HG03060 (cell line): ENCODE results near the gene NRCAM.
"Not testable (repeated sequence)": the region's sequence is repeated elsewhere in the genome, so short reads cannot be mapped to it uniquely, and the experiment has no call there.

Experiments used
- ATAC-seq: cut with Tn5 transposase; IDR thresholded peaks from one replicate; pipeline ENCODE4 v1.9.1; 2021; ENCODE audit warnings: low read depth, moderate number of reproducible peaks; ENCODE audit not compliant: unreplicated experiment

The NRCAM gene

GRCh38 chr7:108259447-108259846 lies 196.8 kb downstream of the NRCAM start:
- not testable (repeated sequence) for ATAC-seq

GRCh38 chr7:108257954-108258353 lies 198.3 kb downstream of the NRCAM start:
- ATAC-seq: no peak

GRCh38 chr7:108254259-108254658 lies 202.0 kb downstream of the NRCAM start:
- no peak for ATAC-seq

GRCh38 chr7:108253275-108254044 lies 202.8 kb downstream of the NRCAM start:
- no peak for ATAC-seq

GRCh38 chr7:108252177-108252576 lies 204.1 kb downstream of the NRCAM start:
- ATAC-seq: no peak

- ATAC-seq: no peak
These were observed 204.5 kb downstream of the NRCAM start for GRCh38 chr7:108251700-108252099.

- no peak for ATAC-seq
These were observed 206.8 kb downstream of the NRCAM start for GRCh38 chr7:108249453-108249852.

GRCh38 chr7:108248821-108249220 lies 207.4 kb downstream of the NRCAM start:
- ATAC-seq: no peak

- ATAC-seq: no peak
These were observed 207.8 kb downstream of the NRCAM start for GRCh38 chr7:108248418-108248817.

- no peak for ATAC-seq
These were observed 208.6 kb downstream of the NRCAM start for GRCh38 chr7:108247614-108248013.

- ATAC-seq: peak; percentile 68
These were observed 209.9 kb downstream of the NRCAM start for GRCh38 chr7:108246227-108246837.

- no peak for ATAC-seq
These were observed 210.6 kb downstream of the NRCAM start for GRCh38 chr7:108245523-108246226.

GRCh38 chr7:108244110-108244509 lies 212.1 kb downstream of the NRCAM start:
- ATAC-seq: no peak

GRCh38 chr7:108239501-108240225 lies 216.6 kb downstream of the NRCAM start:
- ATAC-seq: no peak

- no peak for ATAC-seq
These were observed 219.4 kb downstream of the NRCAM start for GRCh38 chr7:108236681-108237415.

GRCh38 chr7:108235451-108236061 lies 220.7 kb downstream of the NRCAM start:
- no peak for ATAC-seq

- no peak for ATAC-seq
These were observed 221.2 kb downstream of the NRCAM start for GRCh38 chr7:108234971-108235450.

- no peak for ATAC-seq
These were observed 222.0 kb downstream of the NRCAM start for GRCh38 chr7:108234281-108234680.

- ATAC-seq: no peak
These were observed 224.2 kb downstream of the NRCAM start for GRCh38 chr7:108232076-108232475.

- no peak for ATAC-seq
These were observed 225.0 kb downstream of the NRCAM start for GRCh38 chr7:108231221-108231620.
